Stimulated activated CD4-positive, alpha-beta T cell treated with anti-CD3 and anti-CD28 coated beads, Interleukin-4, amount 100 ng/mL, for 24 hours (primary cell): Measurements from ENCODE around the gene LMTK3.
"Not testable (repeated sequence)": the region's sequence is repeated elsewhere in the genome, so short reads cannot be mapped to it uniquely, and the experiment has no call there.

Experiments used
- DNase-seq: peaks from one replicate; pipeline ENCODE4 v3.0.0-alpha.2; 2020

LMTK3 gene

DNA sequence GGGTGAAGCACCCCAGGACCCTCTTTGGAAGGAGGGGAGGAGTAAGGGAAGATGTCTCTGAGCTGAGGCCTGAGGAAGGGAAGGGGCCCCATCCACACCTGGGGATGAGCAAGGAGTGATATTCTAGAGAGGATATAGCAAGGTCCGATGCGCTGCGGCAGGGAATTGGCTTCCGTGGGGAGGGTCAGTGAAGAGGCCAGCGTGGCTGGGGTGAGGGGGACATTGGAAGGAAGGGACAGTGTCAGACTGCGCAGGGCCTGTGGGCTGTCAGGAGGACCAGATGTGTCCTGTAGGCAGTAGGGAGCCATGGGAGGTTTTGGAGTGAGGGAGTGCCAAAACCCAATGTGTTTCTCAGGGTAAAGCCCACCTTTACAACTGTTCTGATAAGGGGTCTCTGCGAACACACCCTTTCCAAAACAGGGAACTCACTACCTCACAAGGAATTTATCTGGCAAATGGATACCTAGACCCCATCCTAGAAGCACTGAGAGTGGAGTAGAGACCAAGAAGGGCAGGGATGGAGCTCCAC, 3.7 kb downstream of the LMTK3 start:
- DNase-seq, result no peak

GRCh38 chr19:48506138-48506733, 5.4 kb downstream of the LMTK3 start:
- DNase-seq, result peak; percentile 24

- no peak for DNase-seq
Observed at GRCh38 chr19:48502350-48503018, 9.2 kb downstream of the LMTK3 start.

DNA sequence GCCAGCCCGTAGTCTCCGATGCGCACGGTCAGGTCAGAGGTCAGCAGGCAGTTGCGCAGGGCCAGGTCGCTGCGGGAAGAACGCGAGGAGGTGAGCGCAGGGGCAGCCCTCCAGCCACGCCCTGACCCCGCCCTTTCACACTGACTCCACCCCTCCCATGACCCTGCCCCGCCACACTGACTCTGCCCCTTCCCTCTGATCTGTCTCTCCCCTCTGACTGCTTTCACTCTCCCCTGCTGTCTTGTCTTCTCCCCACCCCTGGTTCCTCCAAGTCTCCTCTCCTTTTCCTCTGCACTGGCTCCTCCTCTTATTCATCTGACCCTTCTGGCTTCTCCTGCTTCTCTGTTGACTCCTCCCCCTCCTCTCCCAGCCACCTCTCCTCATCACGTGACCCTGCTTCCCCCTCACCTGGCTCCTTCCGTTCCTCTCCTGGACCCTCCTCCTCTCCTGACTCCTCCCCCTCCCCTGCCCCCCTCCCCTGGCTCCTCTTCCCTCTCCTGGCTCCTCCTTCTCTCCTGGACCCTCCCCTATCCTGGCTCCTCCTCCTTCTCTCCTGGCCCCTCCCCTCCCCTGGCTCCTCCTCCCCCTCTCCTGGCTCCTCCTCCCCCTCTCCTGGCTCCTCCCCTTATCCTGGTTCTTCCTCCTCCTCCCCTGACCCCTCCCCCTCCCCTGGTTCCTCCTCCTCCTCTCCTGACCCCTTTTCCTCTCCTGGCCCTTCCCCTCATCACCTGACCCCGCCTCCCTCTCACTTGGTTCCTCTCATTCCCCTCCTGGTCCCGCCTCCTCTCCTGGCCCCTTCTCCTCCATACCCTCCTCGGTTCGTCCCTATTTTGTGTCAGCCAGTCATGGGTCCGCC, 9.9 kb downstream of the LMTK3 start:
- peak; percentile 62 for DNase-seq

DNA sequence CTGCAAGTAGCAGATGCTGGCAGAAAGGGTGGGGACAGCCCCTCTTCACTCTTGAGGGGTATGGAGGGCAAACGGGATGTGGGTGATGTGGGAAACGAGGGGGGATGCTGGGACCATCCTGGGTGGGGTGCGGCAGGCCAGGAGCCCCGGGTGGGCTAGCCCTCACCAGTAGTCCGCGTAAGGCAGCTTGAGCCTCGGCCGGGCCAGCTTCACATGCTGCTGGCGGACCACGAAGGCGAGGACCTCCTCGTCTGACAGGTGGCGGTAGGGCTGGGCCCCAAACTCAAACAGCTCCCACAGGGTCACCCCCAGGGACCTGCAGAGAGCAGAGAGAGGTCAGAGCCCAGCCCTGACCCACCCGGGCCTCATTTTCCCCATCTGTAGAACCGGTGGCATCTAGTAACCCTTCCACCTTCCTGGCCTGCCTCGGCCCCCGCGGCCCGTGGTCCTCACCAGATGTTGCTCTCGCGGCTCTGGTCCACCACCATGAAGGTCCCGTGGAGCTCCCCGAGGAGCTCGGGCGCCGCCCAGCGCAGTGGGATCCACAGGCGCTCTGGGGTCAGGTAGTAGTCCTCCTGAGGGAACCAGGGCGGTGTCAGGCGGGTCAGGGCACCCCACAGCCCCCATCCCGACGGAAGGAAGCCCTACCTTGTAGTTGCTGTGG, 10.7 kb downstream of the LMTK3 start:
- no peak for DNase-seq

- no peak for DNase-seq
Observed at GRCh38 chr19:48499316-48500090, 12.1 kb downstream of the LMTK3 start.

- no peak for DNase-seq
Observed at GRCh38 chr19:48498595-48499311, 12.9 kb downstream of the LMTK3 start.

DNA sequence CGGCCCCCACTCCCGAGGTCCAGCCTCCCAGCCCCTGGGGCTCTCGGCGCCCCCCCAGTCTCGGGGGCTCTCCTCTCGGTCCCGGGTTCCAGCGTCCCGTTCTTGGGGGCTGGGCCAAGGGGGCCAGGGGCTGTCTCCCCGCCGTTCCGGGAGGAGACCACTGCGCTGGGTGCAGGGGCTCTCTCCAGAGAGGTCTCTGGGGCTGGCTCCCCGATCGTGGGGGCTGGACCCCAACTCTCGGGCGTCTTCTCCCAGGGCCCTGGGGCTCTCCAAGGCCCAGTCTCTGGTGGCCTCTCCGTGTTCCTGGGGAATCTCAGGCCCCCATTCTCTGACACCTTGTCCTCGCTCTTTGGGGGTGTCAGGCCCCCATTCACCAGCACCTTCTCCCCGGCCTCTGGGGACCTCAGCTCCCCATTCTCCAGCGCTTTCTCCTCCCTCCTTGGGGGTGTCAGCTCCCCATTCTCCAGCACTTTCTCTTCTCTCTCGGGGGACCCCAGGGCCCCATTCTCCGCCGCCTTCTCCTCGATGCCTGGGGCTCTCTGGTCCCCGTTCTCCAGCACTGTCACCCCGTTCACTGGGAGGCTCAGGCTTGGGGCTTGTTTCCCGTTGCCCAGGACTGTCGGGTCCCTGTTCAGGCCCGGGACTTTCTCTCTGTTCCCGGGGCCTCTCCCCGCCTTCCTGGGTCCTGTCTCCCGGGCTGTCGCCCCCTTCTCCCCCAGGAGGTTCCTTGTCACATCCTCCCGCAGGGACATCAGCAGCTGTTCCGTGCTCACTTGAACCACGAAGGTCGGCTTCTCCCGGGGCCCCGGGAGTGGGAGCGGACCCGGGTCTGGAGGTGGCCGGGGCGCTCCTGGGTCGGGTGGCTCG, 13.7 kb downstream of the LMTK3 start:
- no peak for DNase-seq

DNA sequence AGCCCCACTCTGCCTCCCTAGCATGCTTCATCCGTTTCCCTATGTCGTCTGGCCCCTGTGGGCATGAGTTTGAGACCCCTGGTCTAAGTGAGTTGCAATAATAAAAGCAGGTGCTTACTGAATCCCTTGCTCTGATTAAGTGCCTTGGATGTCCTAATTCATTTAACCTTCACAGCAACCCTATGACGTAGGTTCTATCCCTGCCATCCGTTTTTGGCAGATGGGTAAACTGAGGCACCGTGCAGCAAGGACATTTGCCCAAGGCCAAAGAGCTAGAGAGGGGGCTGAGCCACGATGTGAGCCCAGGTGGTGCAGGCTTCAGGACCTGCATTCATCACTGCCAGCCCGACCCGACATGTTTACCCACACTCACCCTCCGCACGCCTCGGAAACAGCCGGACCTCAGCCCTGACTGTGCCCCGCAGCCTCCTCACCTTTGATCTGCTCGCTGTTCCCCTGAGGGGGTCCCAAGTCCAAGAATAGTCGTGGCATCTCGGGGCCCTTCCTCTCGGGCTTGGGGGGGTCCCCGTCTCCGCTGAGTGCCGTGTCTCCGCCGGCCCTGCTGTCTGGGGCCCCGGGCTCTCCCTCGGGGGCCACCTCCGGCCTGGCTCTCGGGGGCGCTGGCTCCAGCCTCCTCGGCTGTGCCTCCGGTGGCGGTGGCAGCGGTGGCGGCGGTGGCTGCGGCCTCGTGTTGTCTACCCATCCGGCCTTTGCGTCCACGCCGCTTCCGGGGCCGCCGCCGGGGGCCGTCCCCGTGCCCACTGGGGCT, 14.5 kb downstream of the LMTK3 start:
- no peak for DNase-seq

DNA sequence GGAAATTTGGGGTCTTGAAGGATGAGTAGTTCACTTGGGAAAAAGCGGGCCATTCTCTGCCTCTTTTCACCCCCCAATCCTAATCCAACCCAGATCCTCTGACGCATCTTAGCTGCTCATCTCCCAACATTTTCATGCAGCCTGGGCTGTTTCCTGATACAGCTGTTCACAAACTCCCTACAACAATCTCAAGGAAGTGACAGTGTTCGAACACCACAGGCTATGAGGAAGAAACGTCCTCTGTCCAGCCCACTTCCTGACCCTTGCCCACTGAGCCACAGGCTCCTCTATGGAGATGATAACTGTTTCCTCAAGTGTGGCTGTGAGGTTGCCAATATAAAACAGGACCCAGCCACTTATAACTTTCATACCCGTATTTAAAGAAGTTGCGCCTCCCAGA, 16.2 kb downstream of the LMTK3 start:
- DNase-seq, result no peak

- DNase-seq, result no peak
Observed at GRCh38 chr19:48493718-48494401, 17.8 kb downstream of the LMTK3 start.

DNA sequence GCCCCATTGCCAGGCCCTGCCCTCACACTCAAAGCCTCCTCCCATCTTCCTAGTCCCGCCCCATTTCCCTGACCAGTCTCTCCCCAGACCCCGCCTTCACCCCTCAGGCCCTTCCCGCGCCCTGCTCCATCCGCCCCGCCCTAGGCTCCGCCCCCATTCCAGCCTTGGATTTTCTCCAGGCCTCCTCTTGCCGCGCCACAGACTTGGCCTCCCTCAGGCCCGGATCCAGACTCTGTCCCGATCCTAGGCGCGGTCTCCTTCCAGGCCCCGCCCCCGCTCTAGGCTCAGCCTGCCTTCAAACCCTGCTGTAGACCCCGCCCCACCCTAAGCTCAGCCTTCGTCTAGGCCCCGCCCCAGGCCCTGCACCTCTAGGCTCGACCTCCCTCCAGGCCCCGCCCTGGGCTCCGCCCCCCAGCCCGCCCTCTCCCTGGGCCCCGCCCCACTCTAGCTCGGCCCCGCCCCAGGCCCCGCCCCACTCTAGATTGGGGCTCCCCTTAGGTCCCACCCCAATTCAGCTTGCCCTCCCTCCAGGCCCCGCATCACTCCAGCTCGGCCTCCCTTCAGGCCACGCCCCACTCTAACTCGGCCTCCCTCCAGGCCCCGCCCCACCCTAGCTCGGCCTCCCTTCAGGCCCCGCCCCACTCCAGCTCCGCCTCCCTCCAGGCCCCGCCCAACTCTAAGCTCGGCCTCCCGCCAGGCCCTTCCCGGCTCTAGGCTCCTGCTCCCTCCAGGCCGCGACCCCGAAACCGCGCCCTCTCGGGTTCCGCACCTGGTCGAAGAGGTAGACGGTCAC, 18.5 kb downstream of the LMTK3 start:
- peak; percentile 74 for DNase-seq

- no peak for DNase-seq
Observed at GRCh38 chr19:48491793-48492123, 19.9 kb downstream of the LMTK3 start.

DNA sequence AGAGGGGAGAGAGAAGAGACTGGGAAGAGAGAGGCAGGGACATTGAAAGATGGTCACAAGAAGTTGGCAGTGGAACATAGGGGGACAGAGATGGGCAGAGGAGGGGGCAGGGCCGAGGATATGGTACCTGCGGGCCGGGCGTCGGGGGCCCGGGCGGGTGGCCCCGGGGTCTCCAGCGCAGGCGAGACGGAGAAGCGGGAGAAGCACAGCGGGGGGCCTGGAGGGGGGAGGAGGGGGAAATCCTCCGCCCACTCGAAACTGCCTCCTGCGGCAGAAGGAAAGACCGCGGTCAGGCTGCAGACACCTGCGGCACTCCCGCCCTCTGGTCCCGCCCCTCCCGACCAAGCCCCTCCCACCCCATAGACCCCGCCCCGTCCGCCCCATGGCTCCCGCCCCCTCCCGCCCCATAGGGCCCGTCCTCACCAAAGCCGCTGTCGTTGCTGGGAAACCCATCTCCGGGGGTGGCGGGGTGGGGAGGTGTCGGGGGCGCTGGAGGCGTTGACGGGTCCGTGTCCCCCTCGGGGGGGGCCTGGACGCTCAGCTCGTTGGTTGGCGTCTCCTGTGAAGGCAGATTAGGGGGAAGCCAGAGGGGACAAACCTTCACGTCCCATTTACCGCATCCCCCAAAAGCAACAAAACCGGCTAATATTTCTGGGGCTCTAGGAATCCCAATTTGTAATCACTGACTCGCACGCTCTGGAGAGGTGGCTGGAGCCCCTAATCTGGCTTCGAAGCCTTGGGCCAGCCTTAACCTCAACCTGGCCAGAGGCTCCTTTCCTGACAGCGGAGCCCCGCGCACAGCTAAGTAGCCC, 20.4 kb downstream of the LMTK3 start:
- DNase-seq, result peak; percentile 39

DNA sequence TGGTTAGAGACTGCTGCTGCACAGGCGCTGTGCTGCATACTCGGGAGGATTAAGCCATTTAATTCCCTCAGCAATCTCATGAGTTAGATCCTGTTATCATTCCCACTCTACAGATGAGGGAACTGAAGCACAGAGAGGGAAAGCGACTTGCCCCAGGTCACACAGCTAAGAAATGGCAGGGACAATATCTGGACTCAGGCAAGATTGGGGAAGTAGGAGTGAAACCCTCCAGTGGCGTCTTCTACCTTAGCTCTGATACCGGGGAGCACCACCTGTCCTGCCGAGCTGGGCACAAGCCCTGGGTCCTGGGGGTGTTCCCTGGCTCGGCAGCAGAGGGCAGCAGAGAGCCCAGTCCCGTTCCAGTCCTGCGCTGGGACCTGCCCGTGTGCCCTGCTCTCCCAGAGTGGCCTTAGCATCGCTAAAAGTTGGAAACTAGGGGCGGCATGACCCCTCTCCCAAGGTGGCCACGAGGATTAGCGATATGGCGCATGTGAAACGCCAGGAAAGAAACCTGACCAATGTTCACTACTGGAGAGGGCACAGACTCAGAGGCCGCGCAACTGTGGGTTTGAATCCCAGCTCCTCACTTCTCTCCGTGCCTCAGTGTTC, 21.9 kb downstream of the LMTK3 start:
- peak; percentile 84 for DNase-seq

- not testable (repeated sequence) for DNase-seq
Observed at GRCh38 chr19:48488478-48488877, 23.2 kb downstream of the LMTK3 start.

DNA sequence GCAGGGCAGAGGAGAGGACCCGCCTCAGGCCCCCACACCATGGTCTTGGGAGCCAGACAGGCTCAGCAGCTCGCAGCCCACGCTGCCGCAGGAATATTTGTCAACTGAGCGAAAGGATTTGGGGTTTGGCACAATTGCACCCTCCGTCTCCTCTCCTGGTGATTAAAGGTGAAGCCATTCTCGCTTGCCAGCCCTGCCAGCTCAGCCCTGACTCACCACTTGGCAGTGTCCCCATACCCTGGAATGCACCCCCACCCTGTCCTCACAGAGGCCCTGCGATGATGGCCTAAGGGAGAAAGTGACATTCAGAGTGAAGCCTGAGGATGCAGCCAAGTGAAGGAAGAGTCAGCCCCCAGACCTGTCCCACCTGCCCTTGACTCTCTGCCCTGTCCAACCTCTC, 23.7 kb downstream of the LMTK3 start:
- no peak for DNase-seq
